ENCODE measurements around the gene FOXN3. TPM values are rescaled to one million over a fixed set of nuclear protein-coding genes. Genes with fewer than 3 reads are reported as not detected.

The FOXN3 gene, protein sequence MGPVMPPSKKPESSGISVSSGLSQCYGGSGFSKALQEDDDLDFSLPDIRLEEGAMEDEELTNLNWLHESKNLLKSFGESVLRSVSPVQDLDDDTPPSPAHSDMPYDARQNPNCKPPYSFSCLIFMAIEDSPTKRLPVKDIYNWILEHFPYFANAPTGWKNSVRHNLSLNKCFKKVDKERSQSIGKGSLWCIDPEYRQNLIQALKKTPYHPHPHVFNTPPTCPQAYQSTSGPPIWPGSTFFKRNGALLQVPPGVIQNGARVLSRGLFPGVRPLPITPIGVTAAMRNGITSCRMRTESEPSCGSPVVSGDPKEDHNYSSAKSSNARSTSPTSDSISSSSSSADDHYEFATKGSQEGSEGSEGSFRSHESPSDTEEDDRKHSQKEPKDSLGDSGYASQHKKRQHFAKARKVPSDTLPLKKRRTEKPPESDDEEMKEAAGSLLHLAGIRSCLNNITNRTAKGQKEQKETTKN
- 39.0 TPM for total RNA-seq

DNA sequence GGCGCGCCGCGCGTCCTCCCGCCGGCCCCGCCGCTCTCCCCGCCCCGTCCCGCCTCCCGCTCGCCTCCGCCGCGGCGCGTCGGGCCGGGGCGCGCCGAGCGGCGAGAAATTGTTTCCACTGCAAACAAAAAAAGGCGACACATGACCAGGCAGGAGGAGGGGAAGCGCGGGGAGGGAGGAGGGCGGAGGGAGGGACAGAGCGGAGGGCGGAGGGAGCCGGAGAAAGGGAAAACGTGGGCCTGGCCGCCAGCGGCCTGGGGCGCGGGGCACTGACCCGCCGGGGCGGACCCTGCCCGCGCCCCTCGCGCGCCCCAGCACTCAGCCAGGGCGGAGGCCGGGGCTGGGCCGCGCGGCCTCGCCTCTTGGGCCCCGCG, at the start of gene FOXN3:
Gene FOXN3, minus strand, starts transcription at position 143 of the 374 bp plus-strand sequence. CDS start 4,757 bp downstream, outside the sequence.

